Neuronal stem cell (in vitro differentiated cells): ENCODE data around the gene FRMD6.

Source experiments
- DNase-seq: peaks from one replicate; pipeline ENCODE4 v3.0.0-alpha.2; 2013; ENCODE audit warnings: low spot score
- H2AFZ ChIP-seq: one replicate; pipeline ENCODE4 v1.6.1; 2013; ENCODE audit warnings: mild to moderate bottlenecking, low read length, inconsistent platforms
- H2AK5ac ChIP-seq: 2 replicates; pipeline ENCODE4 v1.6.1; 2013; ENCODE audit warnings: low read depth, mild to moderate bottlenecking, inconsistent platforms, low read length, moderate library complexity, mixed read lengths
- H2BK120ac ChIP-seq: 2 replicates; pipeline ENCODE4 v1.6.1; 2013; ENCODE audit warnings: low read depth, mild to moderate bottlenecking, inconsistent platforms, low read length, moderate library complexity, mixed read lengths
- H2BK12ac ChIP-seq: one replicate; pipeline ENCODE4 v1.6.1; 2013; ENCODE audit warnings: low read length, inconsistent platforms
- H2BK15ac ChIP-seq: 2 replicates; pipeline ENCODE4 v1.6.1; 2013; ENCODE audit warnings: mild to moderate bottlenecking, low read length, inconsistent platforms, mixed read lengths
- H2BK5ac ChIP-seq: one replicate; pipeline ENCODE4 v1.6.1; 2013; ENCODE audit warnings: inconsistent platforms, mild to moderate bottlenecking, low read length, moderate library complexity
- H3K14ac ChIP-seq: one replicate; pipeline ENCODE4 v1.6.1; 2013; ENCODE audit warnings: low read length, inconsistent platforms
- H3K18ac ChIP-seq: 2 replicates; pipeline ENCODE4 v1.6.1; 2013; ENCODE audit warnings: low read length, inconsistent platforms
- H3K23ac ChIP-seq: 2 replicates; pipeline ENCODE4 v1.6.1; 2013; ENCODE audit warnings: low read depth, mild to moderate bottlenecking, mixed read lengths, low read length, inconsistent platforms; ENCODE audit not compliant: poor library complexity
- H3K27ac ChIP-seq: replicated peaks from 3 replicates; pipeline ENCODE4 v1.5.1; 2013; ENCODE audit warnings: low read length, inconsistent platforms
- H3K27me3 ChIP-seq, 3 experiments: 2 replicates each; pipeline ENCODE4 v1.6.1; 2013; ENCODE audit warnings: low read length in 3 of 3, mild to moderate bottlenecking in 2 of 3, inconsistent platforms in 1 of 3, low read depth in 1 of 3, mixed read lengths in 1 of 3, moderate library complexity in 1 of 3; ENCODE audit not compliant: control insufficient read depth in 3 of 3, insufficient read depth in 3 of 3
- H3K36me3 ChIP-seq, 2 donors: replicated peaks in 1 of 2; 2 replicates each; pipeline ENCODE4 v1.6.1; 2013; ENCODE audit warnings: low read length in 2 of 2; ENCODE audit not compliant: control insufficient read depth in 2 of 2, insufficient read depth in 2 of 2
- H3K4ac ChIP-seq: 2 replicates; pipeline ENCODE4 v1.6.1; 2013; ENCODE audit warnings: inconsistent platforms, mild to moderate bottlenecking, low read length, moderate library complexity
- H3K4me1 ChIP-seq, 2 donors: 1 replicate in 1 of 2; 2 replicates in 1 of 2; pipeline ENCODE4 v1.6.1; 2013; ENCODE audit warnings: low read length in 2 of 2, low read depth in 1 of 2; ENCODE audit not compliant: control insufficient read depth in 2 of 2, insufficient read depth in 1 of 2
- H3K4me2 ChIP-seq: one replicate; pipeline ENCODE4 v1.6.1; 2013; ENCODE audit warnings: mild to moderate bottlenecking, low read length, inconsistent platforms; ENCODE audit not compliant: insufficient read depth, poor library complexity, severe bottlenecking
- H3K4me3 ChIP-seq, 2 donors: 2 replicates each; pipeline ENCODE4 v1.5.1; 2013; ENCODE audit warnings: low read length in 2 of 2, mild to moderate bottlenecking in 2 of 2, inconsistent platforms in 1 of 2, moderate library complexity in 1 of 2
- H3K79me1 ChIP-seq: one replicate; pipeline ENCODE4 v1.6.1; 2013; ENCODE audit warnings: low read depth, mild to moderate bottlenecking, inconsistent platforms, low read length, moderate library complexity
- H3K9ac ChIP-seq: one replicate; pipeline ENCODE4 v1.6.1; 2013; ENCODE audit warnings: mild to moderate bottlenecking, low read depth, low read length, inconsistent platforms; ENCODE audit not compliant: poor library complexity
- H3K9me3 ChIP-seq, 2 donors: replicated peaks in 1 of 2; 2 replicates each; pipeline versions ENCODE3 to v1.6.1; 2013; ENCODE audit warnings: low read length in 2 of 2, mild to moderate bottlenecking in 2 of 2, inconsistent platforms in 1 of 2, low read depth in 1 of 2, mixed read lengths in 1 of 2, moderate library complexity in 1 of 2; ENCODE audit not compliant: control insufficient read depth in 2 of 2, insufficient read depth in 1 of 2
- H4K8ac ChIP-seq: one replicate; pipeline ENCODE4 v1.6.1; 2013; ENCODE audit warnings: low read depth, mild to moderate bottlenecking, inconsistent platforms, low read length, moderate library complexity
- H4K91ac ChIP-seq: one replicate; pipeline ENCODE4 v1.6.1; 2013; ENCODE audit warnings: low read length, low read depth, mild to moderate bottlenecking, inconsistent platforms; ENCODE audit not compliant: poor library complexity
- WGBS, 2 donors: extraction: QIAGEN DNeasy Blood & Tissue Kit; methylation state at CpG; one replicate each; pipeline ENCODE4 v1.1.7; 2013; ENCODE audit warnings: missing lambda C conversion rate in 2 of 2, mixed read lengths in 1 of 2; ENCODE audit not compliant: insufficient read length in 2 of 2, insufficient replicate concordance in 1 of 2; ENCODE audit errors: extremely low coverage in 2 of 2; 5-methylcytosine and 5-hydroxymethylcytosine counted together

The FRMD6 gene

DNA sequence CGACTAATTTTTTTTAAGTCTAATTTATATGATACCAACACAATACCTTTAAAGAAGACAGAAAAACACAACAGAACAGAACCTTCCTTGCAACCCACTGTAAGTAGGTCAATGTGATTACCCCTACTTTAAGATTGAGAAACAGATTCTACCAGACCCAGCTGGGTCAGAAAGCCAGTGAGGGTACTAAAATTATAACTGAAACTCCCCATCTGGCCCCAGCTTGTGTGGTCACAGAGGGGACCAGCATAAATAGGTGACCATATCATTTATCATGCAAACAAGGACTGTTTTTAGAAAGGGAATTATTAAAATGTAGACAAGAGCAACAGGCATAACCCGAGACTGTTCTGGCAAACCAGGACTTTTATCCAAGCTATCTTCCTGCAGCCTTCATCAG is 30.1 kb upstream of the FRMD6 start:
- no peak overlapping the region for H2BK120ac ChIP-seq
- no peak overlapping the region for H2BK5ac ChIP-seq
- no peaks in the 10 kb centered on the region for H3K79me1 ChIP-seq
- H3K36me3 ChIP-seq: no peaks in the 10 kb centered on the region
- no peak overlapping the region for H3K18ac ChIP-seq
- H2BK12ac ChIP-seq: no peak overlapping the region
- no peak overlapping the region for H2AK5ac ChIP-seq
- no CpG with 5 or more reads among the region's 2 CpGs for WGBS, 2 donors
- H4K91ac ChIP-seq: no peak overlapping the region
- no peak overlapping the region for H2AFZ ChIP-seq
- H3K4me2 ChIP-seq: no peak overlapping the region
- H3K27ac ChIP-seq: no peak overlapping the region
- no peak for DNase-seq
- peaks cover 0 to 1% (median 0%) of the 10 kb centered on the region in 3 experiments for H3K27me3 ChIP-seq
- H3K9ac ChIP-seq: no peak overlapping the region
- no peak overlapping the region for H3K4ac ChIP-seq
- no peak overlapping the region for H3K4me3 ChIP-seq
- H3K9me3 ChIP-seq: no peaks in the 10 kb centered on the region
- H3K23ac ChIP-seq: no peak overlapping the region
- H4K8ac ChIP-seq: no peak overlapping the region
- H3K14ac ChIP-seq: no peak overlapping the region
- H2BK15ac ChIP-seq: no peak overlapping the region
- H3K4me1 ChIP-seq: peaks cover 1 to 5% of the 10 kb centered on the region in 2 donors

GRCh38 chr14:51622376-51622775 is 29.3 kb upstream of the FRMD6 start:
- no peak overlapping the region for H2BK15ac ChIP-seq
- H2BK5ac ChIP-seq: no peak overlapping the region
- H2BK120ac ChIP-seq: no peak overlapping the region
- H3K4me1 ChIP-seq: no peaks in the 10 kb centered on the region
- no peaks in the 10 kb centered on the region for H3K36me3 ChIP-seq
- H4K8ac ChIP-seq: no peak overlapping the region
- H3K4me3 ChIP-seq: no peak overlapping the region
- H3K4me2 ChIP-seq: no peak overlapping the region
- no peaks in the 10 kb centered on the region for H3K27me3 ChIP-seq
- H3K4ac ChIP-seq: no peak overlapping the region
- no peak overlapping the region for H2BK12ac ChIP-seq
- WGBS, 2 donors: no CpG with 5 or more reads among the region's 2 CpGs
- H3K79me1 ChIP-seq: no peaks in the 10 kb centered on the region
- H3K23ac ChIP-seq: no peak overlapping the region
- no peak for DNase-seq
- H3K27ac ChIP-seq: no peak overlapping the region
- H3K14ac ChIP-seq: no peak overlapping the region
- H3K18ac ChIP-seq: no peak overlapping the region
- H3K9ac ChIP-seq: no peak overlapping the region
- no peak overlapping the region for H4K91ac ChIP-seq
- H3K9me3 ChIP-seq: no peaks in the 10 kb centered on the region
- no peak overlapping the region for H2AFZ ChIP-seq
- no peak overlapping the region for H2AK5ac ChIP-seq

GRCh38 chr14:51624955-51625569 is 26.6 kb upstream of the FRMD6 start:
- H4K91ac ChIP-seq: no peak overlapping the region
- H2AK5ac ChIP-seq: no peak overlapping the region
- no peaks in the 10 kb centered on the region for H3K36me3 ChIP-seq
- no peaks in the 10 kb centered on the region for H3K9me3 ChIP-seq
- H2BK5ac ChIP-seq: no peak overlapping the region
- H3K4me1 ChIP-seq: no peaks in the 10 kb centered on the region
- H3K4me2 ChIP-seq: no peak overlapping the region
- no peak overlapping the region for H3K27ac ChIP-seq
- no peaks in the 10 kb centered on the region for H3K79me1 ChIP-seq
- no peak overlapping the region for H3K14ac ChIP-seq
- no peak for DNase-seq
- H2AFZ ChIP-seq: no peak overlapping the region
- no peak overlapping the region for H2BK120ac ChIP-seq
- H4K8ac ChIP-seq: no peak overlapping the region
- H2BK12ac ChIP-seq: no peak overlapping the region
- H3K27me3 ChIP-seq: no peaks in the 10 kb centered on the region
- H2BK15ac ChIP-seq: no peak overlapping the region
- no peak overlapping the region for H3K9ac ChIP-seq
- no peak overlapping the region for H3K18ac ChIP-seq
- no peak overlapping the region for H3K23ac ChIP-seq
- H3K4ac ChIP-seq: no peak overlapping the region
- no peak overlapping the region for H3K4me3 ChIP-seq
- no CpG with 5 or more reads among the region's 1 CpG for WGBS, 2 donors

DNA sequence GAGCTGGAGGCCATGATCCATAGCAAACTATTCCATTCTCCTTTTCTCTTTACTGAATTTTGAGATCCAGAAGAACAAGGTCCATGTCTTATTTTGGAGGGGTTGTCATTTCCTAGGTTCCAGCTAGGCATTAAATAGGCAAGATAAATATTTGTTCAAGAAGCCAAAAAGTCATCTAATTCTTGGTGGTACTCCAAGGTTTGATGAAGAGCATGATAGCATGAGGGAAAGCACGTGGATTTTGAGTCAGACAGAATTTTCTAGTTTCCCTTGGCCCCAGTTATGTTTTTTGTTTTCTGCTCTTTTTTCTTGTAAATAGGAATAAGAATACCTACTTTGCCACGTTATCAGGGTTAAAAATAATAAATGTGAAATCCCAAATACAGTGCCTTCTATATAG is 25.5 kb upstream of the FRMD6 start:
- Histone ChIP-seq H4K8ac (no peak overlapping the region), H3K27ac (no peak overlapping the region), H3K4me1 (no peaks in the 10 kb centered on the region), H2AFZ (no peak overlapping the region), H3K4me2 (no peak overlapping the region), H3K36me3 (no peaks in the 10 kb centered on the region), H3K79me1 (no peaks in the 10 kb centered on the region), H3K4me3 (no peak overlapping the region), H3K14ac (no peak overlapping the region), H3K27me3 (no peaks in the 10 kb centered on the region), H2BK5ac (no peak overlapping the region), H4K91ac (no peak overlapping the region), H3K4ac (no peak overlapping the region), H2AK5ac (no peak overlapping the region), H2BK120ac (no peak overlapping the region), H3K9ac (no peak overlapping the region), H3K9me3 (no peaks in the 10 kb centered on the region), H3K23ac (no peak overlapping the region), H2BK15ac (no peak overlapping the region), H3K18ac (no peak overlapping the region), H2BK12ac (no peak overlapping the region)
- no peak for DNase-seq
- WGBS, 2 donors: no CpG with 5 or more reads among the region's 2 CpGs
